Mucosa of stomach (tissue), 1 donor: ENCODE data around the gene GNPTAB.
"Not testable (repeated sequence)": the region's sequence is repeated elsewhere in the genome, so short reads cannot be mapped to it uniquely, and the experiment has no call there.

ENCODE experiments used
- H3K27me3 ChIP-seq: one replicate; pipeline ENCODE4 v1.7.0; 2013; ENCODE audit warnings: mild to moderate bottlenecking, low read length; ENCODE audit not compliant: control insufficient read depth, insufficient read depth
- H3K36me3 ChIP-seq: one replicate; pipeline ENCODE4 v1.7.0; 2013; ENCODE audit warnings: low read length; ENCODE audit not compliant: control insufficient read depth, insufficient read depth
- H3K4me1 ChIP-seq: one replicate; pipeline ENCODE4 v1.7.0; 2013; ENCODE audit warnings: mild to moderate bottlenecking, low read length; ENCODE audit not compliant: control insufficient read depth, insufficient read depth
- H3K4me3 ChIP-seq: one replicate; pipeline ENCODE4 v1.7.0; 2013; ENCODE audit warnings: low read length
- H3K9ac ChIP-seq: one replicate; pipeline ENCODE4 v1.7.0; 2013; ENCODE audit warnings: mild to moderate bottlenecking, low read length, moderate library complexity
- H3K9me3 ChIP-seq: one replicate; pipeline ENCODE4 v1.7.0; 2013; ENCODE audit warnings: mild to moderate bottlenecking, low read length, moderate library complexity; ENCODE audit not compliant: control insufficient read depth
- donor health status: Pancreatic carcinoma.

Gene GNPTAB

DNA sequence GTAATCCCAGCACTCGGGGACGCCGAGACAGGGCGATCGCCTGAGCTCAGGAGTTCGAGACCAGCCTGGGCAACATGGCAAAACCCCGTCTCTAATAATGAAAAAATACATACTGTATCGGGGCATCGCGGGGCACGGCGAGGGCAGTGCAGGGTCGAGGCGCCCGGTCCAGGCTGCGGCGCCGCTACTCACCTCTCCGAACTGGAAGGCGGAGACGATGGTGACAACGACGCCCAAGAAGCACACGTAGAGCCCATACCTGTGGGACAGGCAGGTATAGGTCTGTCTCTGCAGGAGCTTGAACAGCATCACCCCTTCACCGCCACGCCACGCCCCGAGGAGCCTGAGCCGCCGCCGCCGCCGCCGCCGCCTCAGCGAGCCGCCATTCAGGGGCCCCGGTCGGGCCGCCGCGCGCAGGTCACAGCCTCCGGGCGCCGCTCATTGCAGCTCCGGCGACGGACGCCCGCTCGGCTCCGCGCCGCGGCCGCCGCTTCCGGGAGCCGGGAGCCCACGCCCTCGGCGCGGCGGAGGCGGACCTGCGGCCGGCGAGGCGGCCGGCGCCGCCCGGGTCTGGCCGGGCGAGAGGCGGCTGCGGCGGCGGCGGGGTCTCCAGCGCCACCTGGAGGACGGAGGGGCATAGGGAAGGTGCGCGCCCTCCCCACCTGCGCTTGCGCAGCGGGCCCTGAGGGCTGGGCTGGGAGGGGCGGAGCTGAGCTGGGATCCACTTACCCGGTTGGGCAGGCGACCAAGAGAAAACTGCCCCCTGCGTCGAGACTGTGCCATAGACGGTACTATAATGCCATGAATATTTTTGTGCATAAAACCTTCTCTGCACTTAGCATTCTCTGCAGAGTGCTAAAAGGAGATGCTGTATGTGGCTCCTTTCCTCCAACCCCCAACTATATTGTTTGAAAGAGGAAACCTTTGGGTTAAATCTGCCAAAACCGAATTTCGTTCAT lies at the start of gene GNPTAB:
GNPTAB (minus strand) TSS at position 593 of the 959 bp plus-strand sequence; CDS start at position 309, 284 bp downstream.
- Histone ChIP-seq H3K9ac (peak within 1 kb of the TSS; percentile 82), H3K4me1 (peaks cover 16% of the 10 kb centered on the region), H3K36me3 (no peaks in the 10 kb centered on the region), H3K4me3 (peak within 1 kb of the TSS; percentile 58), H3K27me3 (no peaks in the 10 kb centered on the region), H3K9me3 (no peaks in the 10 kb centered on the region)

DNA sequence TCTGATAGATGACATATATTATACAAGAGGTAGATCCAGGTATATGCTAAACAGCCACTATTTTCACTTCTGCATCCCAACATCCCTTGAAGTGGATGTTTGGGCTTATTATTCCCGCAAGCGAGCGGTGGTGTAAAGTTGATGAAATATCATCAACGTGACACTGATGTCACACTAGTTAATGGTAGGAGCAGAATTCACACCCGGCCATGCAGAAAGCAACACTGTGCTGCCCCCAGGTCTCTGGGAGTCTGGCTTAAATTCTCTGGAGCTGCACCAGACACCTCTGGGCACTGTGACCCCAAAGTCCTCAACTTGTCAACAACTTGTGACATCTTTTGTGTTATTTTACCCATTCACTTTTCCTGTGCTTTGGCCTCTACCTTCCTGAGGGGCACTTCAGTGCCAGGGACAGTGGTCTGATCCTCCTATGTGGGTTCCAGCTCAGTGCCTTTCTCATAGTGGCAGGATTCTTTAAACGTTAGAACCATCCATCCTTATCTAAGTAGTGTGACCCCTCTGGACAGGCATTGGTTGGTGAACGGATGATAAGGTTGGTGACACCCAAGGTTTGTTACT lies 47.6 kb upstream of the GNPTAB start:
- H3K9me3 ChIP-seq: no peaks in the 10 kb centered on the region
- H3K27me3 ChIP-seq: no peaks in the 10 kb centered on the region
- peak overlapping the region; percentile 75 for H3K4me3 ChIP-seq
- H3K4me1 ChIP-seq: no peaks in the 10 kb centered on the region
- H3K36me3 ChIP-seq: no peaks in the 10 kb centered on the region
- peak overlapping the region; percentile 92 for H3K9ac ChIP-seq

DNA sequence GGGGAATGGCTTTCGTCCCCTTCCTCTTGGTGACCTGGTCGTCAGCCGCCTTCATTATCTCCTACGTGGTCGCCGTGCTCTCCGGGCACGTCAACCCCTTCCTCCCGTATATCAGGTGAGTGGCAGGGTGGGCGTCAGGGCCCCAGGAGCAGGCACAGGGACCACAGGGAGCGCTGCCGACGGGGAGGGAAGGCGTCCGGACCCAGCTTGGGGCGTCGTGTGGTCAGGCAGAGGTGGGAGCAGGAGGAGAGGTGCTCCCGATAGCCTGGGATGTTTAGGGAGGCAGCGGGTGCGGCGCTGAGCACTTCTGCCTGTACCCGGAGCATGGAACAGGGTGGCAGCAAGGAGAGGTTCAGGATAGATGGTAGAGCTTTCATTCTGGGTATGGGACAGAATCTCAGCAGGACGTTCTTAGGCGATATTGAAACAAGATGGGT lies 47.1 kb upstream of the GNPTAB start:
- Histone ChIP-seq H3K4me1 (no peaks in the 10 kb centered on the region), H3K9me3 (no peaks in the 10 kb centered on the region), H3K27me3 (no peaks in the 10 kb centered on the region), H3K4me3 (peak overlapping the region; percentile 75), H3K9ac (peak overlapping the region; percentile 92), H3K36me3 (no peaks in the 10 kb centered on the region)

DNA sequence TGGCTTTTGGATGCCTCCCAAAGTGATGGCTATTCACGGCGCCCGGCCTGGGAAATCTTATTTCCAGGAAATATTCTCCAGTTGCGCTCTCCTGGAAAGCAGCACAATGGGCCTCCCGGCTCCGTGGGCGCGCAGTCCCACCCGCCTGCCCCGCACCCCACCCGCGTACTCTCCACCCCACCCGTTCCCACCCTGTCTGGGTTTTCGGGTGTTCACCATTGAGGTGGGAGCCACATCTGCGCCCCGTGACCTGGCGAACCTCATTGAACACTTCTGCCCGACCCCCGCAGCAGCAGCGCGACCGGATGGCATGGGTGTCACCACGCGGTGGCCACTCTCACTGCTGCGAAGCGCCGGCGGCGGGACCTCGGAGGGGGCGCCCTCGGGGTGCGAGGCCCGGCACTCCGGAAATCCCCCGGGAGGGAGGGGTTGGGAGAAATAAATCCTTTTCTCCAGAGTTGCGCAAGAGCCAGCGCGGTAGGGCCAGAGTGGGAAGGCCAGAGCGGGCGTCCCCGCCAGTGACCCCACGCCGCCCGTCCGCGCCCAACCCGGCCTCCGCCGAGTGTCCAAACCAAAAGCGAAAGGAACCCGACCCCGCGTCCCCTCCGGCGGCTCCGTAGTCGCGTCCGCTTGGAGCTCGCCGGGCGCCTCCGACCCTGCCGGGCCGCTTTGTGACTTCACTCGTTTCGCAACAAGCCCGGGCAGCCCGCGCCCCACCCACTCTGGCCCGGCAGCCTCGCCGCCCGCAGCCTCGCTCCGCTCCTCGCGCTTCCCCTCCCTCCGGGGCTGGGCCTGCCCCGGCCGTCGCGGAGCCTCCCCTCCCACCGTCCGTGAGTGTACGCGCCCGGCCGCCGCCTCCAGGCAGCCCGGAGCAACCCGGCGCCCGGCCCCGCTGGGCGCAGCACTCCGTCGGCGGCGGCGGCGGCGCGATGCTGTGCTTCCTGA lies 46.4 kb upstream of the GNPTAB start, which contains the start of gene DRAM1:
DRAM1 (plus strand) TSS at position 720 of the 945 bp plus-strand sequence; CDS start at position 930, 210 bp downstream.
- H3K4me1 ChIP-seq: no peaks in the 10 kb centered on the region
- H3K36me3 ChIP-seq: no peaks in the 10 kb centered on the region
- peak within 1 kb of the TSS; percentile 92 for H3K9ac ChIP-seq
- no peaks in the 10 kb centered on the region for H3K9me3 ChIP-seq
- peak within 1 kb of the TSS; percentile 75 for H3K4me3 ChIP-seq
- no peaks in the 10 kb centered on the region for H3K27me3 ChIP-seq

DNA sequence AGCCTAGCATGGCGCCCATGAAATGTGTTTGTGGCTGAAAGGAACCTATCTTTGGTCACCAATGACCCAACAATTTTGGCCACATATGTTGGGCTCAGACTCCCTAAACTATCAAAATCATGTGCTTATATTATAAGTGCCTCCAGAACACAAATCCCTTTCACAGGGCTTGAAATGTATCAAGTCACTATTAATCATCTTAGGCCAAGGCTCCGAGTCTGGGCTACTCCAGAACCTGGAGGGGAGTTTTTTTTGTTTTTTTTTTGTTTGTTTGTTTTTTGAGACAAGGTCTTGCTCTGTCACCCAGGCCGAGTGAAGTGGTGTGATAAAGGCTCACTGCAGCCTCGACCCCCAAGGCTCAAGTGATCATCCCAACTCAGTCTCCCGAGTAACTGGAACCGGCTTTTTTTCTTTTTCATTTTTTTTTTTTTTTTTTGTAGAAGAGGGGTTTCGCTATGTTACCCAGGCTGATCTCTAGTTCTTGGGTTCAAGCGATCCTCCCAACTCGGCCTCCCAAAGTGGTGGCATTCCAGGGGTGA lies 45.6 kb upstream of the GNPTAB start:
- H3K27me3 ChIP-seq: no peaks in the 10 kb centered on the region
- H3K4me1 ChIP-seq: no peaks in the 10 kb centered on the region
- H3K36me3 ChIP-seq: no peaks in the 10 kb centered on the region
- H3K9ac ChIP-seq: peak overlapping the region; percentile 92
- H3K4me3 ChIP-seq: no peak overlapping the region
- H3K9me3 ChIP-seq: no peaks in the 10 kb centered on the region

DNA sequence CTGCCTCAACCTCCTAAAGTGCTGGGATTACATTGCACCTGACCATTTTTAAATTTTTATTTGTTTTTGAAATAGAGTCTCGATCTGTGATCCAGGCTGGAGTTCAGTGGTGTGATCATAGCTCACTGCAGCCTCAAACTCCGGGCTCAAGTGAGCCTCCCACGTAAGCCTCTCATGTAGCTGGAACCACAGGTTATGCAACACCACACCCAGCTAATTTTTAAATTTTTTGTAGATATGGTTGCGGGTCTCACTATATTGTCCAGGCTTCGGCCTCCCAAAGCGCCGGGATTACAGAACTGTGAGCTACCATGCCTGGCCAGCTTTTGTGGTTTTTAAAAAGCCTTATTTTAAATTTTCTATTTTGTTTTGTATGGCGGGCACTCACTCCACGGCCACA lies 44.4 kb upstream of the GNPTAB start:
- Histone ChIP-seq H3K36me3 (no peaks in the 10 kb centered on the region), H3K9ac (no peak overlapping the region), H3K27me3 (no peaks in the 10 kb centered on the region), H3K9me3 (no peaks in the 10 kb centered on the region), H3K4me1 (no peaks in the 10 kb centered on the region), H3K4me3 (no peak overlapping the region)

DNA sequence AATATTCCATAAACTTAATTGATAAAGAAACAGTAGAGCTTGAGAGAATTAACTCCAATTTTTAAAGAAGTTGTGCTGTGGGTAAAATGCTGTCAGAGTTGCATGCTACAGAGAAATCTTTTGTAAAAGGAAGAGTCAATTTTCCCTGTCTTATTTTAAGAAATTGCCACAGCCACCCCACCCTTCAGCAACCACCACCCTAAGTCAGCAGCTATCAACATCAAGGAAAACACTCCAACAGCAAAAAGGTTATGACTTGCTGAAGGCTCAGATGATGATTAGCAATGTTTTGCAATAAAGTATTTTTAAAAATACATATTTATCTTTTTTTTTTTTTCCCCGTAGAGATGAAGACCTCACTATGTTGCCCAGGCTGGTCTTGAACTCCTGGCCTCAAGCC lies 40.2 kb upstream of the GNPTAB start:
- H3K4me1 ChIP-seq: no peaks in the 10 kb centered on the region
- no peaks in the 10 kb centered on the region for H3K27me3 ChIP-seq
- H3K9me3 ChIP-seq: no peaks in the 10 kb centered on the region
- H3K4me3 ChIP-seq: no peak overlapping the region
- H3K36me3 ChIP-seq: no peaks in the 10 kb centered on the region
- no peak overlapping the region for H3K9ac ChIP-seq

DNA sequence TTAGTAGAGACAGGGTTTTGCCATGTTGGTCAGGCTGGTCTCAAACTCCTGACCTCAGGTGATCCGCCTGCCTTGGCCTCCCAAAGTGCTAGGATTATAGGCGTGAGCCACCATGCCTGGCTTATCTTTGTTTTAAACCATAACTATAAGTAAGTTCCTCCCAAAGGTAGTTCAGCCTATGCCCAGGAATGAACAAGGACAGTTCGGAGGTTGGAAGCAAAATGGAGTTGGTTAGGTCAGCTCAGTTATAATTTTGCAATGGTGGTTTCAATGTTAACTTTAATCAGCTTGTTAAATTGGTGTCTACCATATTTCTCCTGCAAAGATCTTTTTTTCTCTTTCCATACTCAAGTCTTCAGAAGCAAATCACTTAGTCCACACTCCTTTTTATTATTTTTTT lies 36.9 kb upstream of the GNPTAB start:
- H3K4me3 ChIP-seq, H3K4me1 ChIP-seq, H3K36me3 ChIP-seq, H3K9me3 ChIP-seq, H3K27me3 ChIP-seq, H3K9ac ChIP-seq: not testable (repeated sequence)

DNA sequence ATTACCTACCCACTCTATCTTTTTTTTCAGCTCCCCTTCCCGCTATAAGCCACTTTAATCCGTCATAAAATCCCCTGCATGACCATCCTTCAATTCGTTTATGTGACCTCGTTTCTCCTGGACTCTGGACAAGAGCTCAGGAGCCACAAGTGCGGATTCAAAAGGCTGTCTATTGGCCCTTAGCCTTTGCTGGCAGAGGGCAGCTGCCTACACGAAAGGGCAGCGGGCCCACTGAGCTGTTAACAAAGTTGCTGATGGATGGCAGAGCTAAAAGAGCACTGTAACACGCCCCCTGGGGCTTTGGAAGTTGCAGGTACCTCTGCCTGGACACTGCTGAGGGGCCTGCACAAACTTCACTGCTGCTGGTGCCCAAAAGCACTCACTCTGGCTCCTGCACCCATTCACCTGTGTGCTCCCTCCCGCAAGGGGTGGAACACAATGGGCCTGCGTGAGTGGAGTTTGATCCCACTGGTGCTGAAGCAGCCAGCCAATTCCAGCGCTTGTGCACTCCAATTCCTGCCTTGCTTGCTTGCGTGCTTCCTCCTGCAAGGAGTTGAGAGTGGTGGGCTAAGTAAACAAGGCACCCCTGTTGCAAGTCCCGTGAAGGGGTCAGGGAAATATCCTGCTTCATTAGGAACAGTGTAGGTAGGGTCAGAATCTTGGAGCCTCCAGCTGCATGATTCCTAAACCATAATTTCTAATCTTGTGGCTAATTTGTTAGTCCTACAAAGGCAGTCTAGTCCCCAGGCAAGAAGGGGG lies 36.0 kb upstream of the GNPTAB start:
- Histone ChIP-seq H3K27me3 (no peaks in the 10 kb centered on the region), H3K4me3 (no peak overlapping the region), H3K9ac (no peak overlapping the region), H3K4me1 (no peaks in the 10 kb centered on the region), H3K36me3 (no peaks in the 10 kb centered on the region), H3K9me3 (no peaks in the 10 kb centered on the region)

DNA sequence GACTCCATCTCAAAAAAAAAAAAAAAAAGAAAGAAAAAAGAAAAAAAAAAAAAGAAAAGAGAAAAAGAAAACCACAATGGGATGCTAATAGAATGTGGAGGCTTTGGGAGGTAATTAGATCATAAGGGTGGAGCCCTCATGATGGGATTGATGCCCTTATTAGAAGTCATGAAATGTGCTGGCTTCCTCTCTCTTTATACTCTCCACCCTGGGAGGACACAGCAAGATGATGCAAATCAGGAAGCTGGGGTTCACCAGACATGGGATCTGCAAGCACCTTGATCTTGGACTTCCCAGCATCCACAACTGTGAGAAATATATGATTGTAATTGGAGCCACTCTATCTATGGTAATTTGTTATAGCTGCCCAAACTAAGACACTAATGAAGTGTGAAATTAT lies 33.2 kb upstream of the GNPTAB start:
- H3K27me3 ChIP-seq: no peaks in the 10 kb centered on the region
- no peak overlapping the region for H3K4me3 ChIP-seq
- no peak overlapping the region for H3K9ac ChIP-seq
- H3K36me3 ChIP-seq: no peaks in the 10 kb centered on the region
- H3K9me3 ChIP-seq: no peaks in the 10 kb centered on the region
- no peaks in the 10 kb centered on the region for H3K4me1 ChIP-seq

DNA sequence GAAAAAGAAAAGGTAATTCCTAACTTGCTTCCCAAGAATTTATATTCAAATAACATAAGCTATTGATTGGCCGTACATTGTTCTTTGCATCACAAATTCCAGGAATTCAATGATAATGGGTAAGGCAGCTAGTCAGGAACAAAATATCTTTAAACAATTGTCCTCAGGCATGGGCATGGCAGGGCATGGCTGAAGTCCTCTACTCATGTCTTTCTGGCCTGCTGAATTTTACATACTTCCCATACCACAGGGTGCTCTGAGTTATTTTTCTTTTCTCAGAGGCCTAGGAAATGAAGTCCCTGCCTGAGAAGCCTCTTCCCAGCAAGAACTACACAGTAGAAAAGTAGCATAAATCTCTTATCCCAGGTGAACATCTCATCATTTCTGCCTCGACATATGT lies 31.5 kb upstream of the GNPTAB start:
- Histone ChIP-seq H3K4me1 (no peaks in the 10 kb centered on the region), H3K9me3 (no peaks in the 10 kb centered on the region), H3K27me3 (no peaks in the 10 kb centered on the region), H3K9ac (no peak overlapping the region), H3K4me3 (no peak overlapping the region), H3K36me3 (no peaks in the 10 kb centered on the region)
